Measurements from ENCODE around the gene TCF4.

DNA sequence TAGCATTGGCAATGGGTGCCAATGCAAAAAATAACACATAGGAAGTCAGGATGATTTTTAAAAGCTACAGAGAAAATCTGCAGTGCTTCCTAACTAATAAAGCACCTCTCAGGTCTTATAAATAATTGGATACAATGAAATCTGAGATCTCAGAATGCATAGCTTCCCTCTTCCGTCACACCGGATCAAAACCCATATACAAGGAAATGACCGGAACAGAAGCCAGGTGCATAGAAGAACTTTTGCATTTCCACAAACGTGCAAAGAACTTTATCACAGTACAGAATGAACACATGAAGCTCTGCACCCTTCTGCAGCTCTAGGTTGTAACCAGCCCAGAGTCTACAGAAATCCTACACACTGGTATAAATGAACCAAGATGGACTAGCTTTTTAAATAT lies 145.4 kb downstream of the TCF4 start:
- TF ChIP-seq SPI1 (IDR thresholded peaks at IDR 0.05; ENCODE audit: low read depth, low read length) (no peak), POLR2AphosphoS5 (IDR thresholded peaks at IDR 0.05; ENCODE audit: low read depth, low read length) (no peak), POLR2A (IDR thresholded peaks at IDR 0.05; ENCODE audit: low read depth, low read length) (no peak), PAX5 (IDR thresholded peaks at IDR 0.05; ENCODE audit: insufficient read depth, low read length, severe bottlenecking) (no peak), TAF1 (IDR thresholded peaks at IDR 0.05; ENCODE audit: low read depth, low read length) (no peak), POU2F2 (IDR thresholded peaks at IDR 0.05; ENCODE audit: low read depth, low read length) (no peak)
